HG03159 (cell line): ENCODE data around the gene CTSA.
"Not testable (repeated sequence)": the region's sequence is repeated elsewhere in the genome, so short reads cannot be mapped to it uniquely, and the experiment has no call there.

ENCODE experiments used
- ATAC-seq: cut with Tn5 transposase; IDR thresholded peaks from one replicate; pipeline ENCODE4 v1.9.1; 2021; ENCODE audit warnings: mild to moderate bottlenecking, moderate library complexity; ENCODE audit not compliant: unreplicated experiment

Gene CTSA

DNA sequence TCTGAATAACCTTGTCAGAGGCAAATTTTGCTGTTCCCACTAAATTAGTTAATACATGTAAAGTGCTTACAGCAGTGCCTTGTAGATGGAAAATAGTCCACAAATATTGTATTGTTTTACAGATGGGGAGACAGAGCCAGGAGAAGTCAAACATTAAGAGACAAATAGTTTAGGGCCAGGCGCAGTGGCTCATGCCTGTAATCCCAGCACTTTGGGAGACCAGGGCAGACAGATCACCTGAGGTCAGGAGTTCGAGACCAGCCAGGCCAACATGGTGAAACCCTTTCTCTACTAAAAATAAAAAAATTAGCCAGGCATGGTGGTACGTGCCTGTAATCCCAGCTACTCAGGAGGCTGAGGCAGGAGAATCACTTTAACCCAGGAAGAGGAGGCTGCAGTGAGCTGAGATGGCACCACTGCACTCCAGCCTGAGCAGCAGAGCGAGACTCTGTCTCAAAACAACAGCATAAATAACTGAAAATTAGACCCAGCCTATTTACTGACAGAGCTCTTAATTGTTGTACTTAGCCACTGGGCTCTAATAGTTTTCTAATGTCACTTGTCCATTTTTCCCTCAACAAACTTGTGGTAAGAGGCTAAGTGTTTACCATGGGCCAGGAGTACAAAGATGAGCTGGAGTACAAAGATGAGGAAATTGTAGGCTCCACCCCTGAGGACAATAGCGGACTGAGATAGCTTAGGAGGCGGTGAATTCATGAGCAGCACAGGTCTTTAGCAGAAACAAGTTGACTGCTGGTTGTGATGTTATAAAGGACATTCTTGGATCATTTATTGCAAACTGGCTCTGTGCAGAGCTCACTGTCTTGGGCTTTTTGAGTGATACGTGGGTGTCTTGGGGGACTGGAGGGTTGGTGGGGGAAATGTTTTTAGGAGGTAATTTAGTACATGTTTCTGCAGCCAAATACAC, 27.3 kb upstream of the CTSA start:
- ATAC-seq: no peak

DNA sequence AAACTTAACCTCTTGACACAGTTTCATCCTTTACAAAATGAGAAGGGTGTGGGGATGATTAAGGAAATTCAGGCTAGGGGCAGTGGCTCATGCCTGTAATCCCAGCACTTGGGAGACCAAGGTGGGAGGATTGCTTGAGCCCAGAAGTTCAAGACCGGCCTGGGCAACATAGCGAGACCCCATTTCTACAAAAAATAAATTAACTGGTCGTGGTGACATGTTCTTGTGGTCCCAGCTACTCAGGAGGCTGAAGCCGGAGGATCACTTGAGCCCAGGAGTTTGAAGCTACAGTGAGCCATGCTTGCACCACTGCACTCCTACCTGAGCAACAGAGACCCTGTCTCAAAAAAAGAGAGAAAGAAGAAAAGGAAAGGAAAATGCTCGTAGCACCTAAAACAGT, 24.7 kb upstream of the CTSA start:
- no peak for ATAC-seq

DNA sequence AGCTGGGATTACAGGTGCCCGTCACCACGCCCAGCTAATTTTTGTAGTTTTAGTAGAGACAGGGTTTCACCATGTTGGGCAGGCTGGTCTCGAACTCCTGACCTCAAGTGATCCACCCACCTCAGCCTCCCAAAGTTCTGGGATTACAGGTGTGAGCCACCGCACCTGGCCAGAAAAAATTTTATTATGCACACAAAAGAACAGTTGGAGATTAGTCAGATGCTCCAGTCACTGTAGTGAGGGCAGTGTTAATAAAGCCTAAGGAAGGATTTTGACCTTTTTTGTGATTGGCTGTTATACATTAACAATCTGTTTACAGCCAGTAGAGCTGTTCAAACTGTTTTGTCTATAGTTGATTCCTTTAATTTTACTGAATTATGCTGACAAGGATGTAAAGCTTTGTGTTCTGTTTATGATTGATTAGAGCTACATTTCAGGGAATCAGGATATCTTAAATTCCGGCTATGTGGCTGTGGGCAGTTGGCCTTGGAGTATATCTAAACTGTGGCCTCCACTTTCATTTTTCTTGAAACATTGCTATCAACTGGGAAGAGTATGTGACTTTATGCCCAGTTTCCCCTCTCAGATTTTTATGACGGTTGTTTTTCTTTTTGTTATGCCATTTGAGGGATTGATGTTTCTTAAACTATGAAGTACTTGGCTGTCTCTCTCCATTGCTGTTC, 23.9 kb upstream of the CTSA start:
- no peak for ATAC-seq

- no peak for ATAC-seq
Measured at GRCh38 chr20:45867819-45868176, 23.3 kb upstream of the CTSA start.

DNA sequence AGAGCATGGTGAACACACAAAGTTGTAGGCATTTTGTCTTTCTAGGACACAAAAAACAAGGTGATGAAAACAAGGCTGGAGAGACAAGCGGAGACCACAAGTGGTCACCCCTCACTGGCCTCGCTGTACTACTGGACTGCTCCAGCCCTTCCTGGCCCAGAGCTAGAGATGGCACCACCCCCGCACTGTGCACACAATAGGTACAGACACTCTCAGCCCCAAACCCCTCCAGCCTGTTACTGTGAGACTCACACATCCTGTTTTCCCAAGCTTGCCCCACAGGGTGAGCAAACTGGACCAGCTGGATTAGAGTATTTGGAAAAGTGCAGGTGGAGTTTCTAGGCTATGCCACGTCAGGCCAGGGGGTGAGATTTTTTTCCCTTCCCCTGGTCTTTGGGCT, 18.5 kb upstream of the CTSA start:
- ATAC-seq: no peak

DNA sequence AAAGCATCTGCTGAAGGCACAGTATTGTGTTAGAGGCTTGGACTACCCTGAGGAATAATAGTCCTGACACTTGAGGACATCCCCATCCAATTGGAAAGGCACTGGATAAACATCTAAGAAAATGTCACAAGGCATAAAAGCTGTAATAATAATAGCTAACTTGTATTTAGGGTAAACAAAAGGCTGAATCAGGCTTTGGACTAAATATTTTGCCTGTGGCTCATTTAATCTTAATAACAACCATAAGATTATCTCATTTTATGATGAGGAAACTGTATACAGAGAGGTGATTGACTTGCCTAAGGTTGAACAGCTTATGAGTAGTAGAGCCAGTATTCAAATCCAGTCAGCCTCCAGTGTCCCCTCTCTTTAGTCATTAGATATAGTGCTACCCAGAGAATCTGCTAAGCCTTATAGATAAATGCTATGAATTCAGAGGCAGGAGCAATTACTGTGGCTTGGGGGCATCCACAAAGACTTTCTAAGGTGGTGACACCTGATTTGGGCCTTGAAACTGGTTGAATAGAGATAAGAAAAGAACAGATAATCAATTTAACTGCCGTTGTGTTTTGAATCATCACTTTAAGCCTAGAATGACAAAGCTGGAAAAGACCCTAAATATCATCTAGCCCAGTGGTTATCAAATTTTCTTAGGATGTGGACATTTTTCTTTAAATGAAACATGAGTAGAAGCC, 17.6 kb upstream of the CTSA start:
- no peak for ATAC-seq

GRCh38 chr20:45874104-45874481, 17.0 kb upstream of the CTSA start:
- ATAC-seq: not testable (repeated sequence)

GRCh38 chr20:45874576-45874975, 16.6 kb upstream of the CTSA start:
- ATAC-seq: no peak

- no peak for ATAC-seq
Measured at GRCh38 chr20:45878076-45878761, 12.9 kb upstream of the CTSA start.

DNA sequence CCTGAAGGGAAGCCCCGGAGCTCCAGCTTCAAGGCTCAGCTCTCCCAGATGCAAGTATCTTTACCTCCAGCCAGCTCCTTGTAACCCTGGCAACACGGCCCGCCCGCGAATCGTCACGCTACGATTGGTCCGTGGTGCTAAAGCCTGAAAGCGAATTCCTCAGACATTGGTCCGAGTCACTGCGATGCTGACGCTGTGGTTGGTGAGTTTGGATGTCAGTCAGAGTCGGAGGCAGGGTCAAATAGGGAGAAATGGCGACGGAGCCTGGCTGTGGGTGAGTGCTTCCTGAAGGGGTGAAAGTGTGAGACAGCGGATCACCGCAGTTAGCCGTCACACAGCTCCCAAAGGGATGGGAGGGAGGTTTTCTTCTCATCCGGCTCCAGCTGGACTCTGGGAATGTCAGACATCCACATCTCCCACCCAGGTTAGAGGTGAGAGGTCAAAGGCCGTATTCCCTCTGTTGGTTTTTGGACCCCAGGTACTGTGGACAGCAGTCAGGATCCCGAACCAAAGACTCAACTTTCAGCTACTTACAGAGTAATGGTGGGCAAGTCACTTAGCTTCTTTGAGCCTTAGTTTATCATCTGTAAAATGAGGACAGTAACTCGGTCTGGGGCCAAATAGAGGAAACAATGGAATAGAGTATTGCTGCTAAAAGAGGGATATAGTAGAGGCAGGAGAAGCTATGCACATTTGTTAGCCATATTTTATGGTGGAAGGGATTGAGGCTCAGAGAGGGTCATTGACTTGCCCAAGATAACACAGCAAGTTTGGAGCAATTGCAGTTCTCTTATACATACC, 9.9 kb upstream of the CTSA start, which contains the start of gene ZSWIM1:
TSS of gene ZSWIM1 (plus strand) at position 240 of the 801 bp plus-strand sequence. CDS start 1,366 bp downstream, outside the sequence.
- ATAC-seq: peak; percentile 98

GRCh38 chr20:45882469-45883099, 8.6 kb upstream of the CTSA start:
- no peak for ATAC-seq

- no peak for ATAC-seq
Measured at GRCh38 chr20:45883100-45883469, 8.1 kb upstream of the CTSA start.

DNA sequence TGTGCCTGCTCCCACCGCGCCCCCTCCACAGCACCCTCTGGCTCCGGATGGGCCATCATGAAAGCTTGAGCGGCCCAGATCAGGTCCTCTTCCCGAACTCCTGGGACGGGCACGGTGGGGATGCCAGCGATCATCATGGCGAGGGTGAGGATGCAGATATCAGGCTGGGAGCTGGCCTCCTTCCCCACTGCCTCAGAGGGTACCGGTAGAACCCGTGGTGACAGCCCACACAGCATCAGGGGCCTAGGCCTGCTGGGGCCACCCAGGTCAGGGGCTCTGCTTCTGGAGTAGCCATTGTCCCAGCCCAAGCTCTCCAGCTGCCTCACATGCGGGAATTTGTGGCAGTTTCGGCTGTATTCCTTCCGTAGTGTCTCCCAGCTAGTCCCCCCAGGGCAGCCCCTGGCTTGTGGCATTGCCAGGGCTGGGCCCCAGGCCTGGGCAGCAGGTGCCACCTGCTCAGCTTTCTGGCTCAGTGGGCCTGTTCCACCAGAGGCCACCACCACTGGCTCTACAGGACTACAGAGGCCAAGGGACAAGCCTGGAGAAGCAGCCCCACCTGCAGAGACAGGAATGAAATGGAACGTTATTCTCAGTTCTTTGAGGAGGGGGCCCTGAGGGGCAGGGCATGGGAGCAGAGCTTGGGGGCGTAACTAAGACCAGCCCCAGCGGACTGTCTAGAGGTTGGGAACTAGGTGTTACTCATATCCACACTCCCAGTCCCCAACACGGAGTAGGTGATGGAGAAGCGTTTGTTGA, 4.4 kb upstream of the CTSA start:
- no peak for ATAC-seq

GRCh38 chr20:45887346-45887715, 3.8 kb upstream of the CTSA start, which contains the start of gene SPATA25:
SPATA25 (minus strand) TSS chr20:45887622; CDS start chr20:45887590, 32 bp downstream.
- ATAC-seq: no peak

GRCh38 chr20:45888681-45889080, 2.5 kb upstream of the CTSA start:
- no peak for ATAC-seq

DNA sequence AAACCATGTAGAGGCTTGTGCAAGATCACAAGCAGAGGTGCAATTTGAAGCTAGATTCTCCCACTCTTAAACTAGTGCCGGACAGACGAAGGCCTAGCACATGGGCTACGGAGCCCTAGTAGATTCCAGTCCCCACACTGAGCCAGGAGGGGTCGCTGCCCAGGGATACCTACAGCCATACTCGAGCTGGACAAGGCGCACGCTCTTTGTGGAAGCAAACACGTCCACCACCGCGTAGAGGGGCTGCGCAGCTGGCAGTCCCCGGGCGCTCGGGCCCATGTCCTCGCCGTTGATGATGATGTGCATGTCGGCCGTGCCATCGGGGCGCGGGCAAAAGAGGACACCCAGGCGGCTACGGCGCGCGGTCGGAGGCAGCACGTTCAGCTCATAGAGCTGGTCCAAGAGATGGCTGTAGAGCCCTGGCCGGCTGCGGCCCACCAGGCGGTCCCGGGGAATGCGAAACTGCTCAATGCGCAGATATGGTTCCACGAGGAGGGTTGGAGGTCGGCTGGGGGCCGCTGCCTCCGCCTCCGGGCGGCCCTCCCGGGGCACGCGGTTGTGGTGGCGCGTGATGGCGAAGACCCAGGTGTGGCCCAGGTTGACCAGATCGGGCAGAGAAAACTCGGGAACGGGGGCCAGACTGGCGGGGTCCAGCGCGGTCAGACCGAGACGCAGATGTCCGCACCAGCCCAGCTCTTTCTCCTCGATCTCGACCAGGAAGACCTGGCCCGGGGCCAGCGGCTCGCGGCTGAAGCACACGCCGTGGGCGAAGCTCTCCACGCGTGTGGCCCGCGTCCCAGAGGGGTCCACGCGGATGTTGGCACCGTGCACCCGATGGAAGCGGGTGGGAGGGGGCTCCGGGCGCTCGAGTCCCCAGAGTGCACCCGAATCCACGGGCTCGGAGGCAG, 804 bp upstream of the CTSA start:
- peak; percentile 24 for ATAC-seq

DNA sequence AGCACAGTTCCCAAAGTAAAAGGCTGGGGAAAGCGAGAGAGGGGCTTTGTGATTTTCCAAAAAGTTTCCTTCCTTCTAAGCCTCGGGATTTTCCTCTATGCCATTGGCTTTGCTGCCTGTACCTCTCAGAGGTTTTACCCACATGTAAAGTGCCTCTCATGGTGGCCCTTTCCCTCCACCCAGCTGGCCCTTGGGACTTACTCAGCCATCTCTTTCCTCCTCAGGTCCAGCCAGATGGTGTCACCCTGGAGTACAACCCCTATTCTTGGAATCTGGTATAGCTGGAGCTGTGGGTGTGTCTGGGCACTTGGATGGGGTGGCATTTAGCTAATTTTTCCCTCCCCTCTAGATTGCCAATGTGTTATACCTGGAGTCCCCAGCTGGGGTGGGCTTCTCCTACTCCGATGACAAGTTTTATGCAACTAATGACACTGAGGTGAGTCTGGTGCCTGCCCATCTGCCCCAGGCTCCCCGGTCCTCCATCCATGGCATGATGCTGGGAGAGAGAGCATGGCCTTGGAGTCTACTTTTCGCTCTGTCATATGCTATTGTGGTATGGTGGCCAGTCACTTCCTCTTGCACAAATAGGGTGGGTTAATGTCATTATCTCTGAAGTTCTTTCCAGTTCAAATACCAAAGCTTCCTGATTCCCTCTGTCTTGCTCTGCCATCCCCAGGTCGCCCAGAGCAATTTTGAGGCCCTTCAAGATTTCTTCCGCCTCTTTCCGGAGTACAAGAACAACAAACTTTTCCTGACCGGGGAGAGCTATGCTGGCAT, 1.1 kb downstream of the CTSA start:
- no peak for ATAC-seq
